Smooth muscle cell (in vitro differentiated cells): Measurements from ENCODE around the gene MOSMO. TPM values are rescaled to one million over a fixed set of nuclear protein-coding genes. Genes with fewer than 3 reads are reported as not detected.

ENCODE experiments used
- DNase-seq: peaks from one replicate; lab custom pipeline; 2025; ENCODE audit not compliant: unreplicated experiment; lab: John Stamatoyannopoulos, UW
- H2AFZ ChIP-seq: fragments of 200-600 bp; sonication (generic); 2 replicates; pipeline ENCODE4 v1.6.0; 2016; ENCODE audit warnings: antibody characterized with exemption, low read depth, mild to moderate bottlenecking
- H3F3A ChIP-seq: fragments of 200-600 bp; sonication (generic); 2 replicates; pipeline ENCODE4 v1.6.0; 2017; ENCODE audit warnings: antibody characterized with exemption, low read depth
- H3K27ac ChIP-seq: fragments of 200-600 bp; sonication (generic); 2 replicates; pipeline ENCODE4 v1.5.1; 2016; ENCODE audit warnings: low read depth, mild to moderate bottlenecking
- H3K27me3 ChIP-seq: fragments of 200-600 bp; sonication (generic); 2 replicates; pipeline ENCODE4 v1.6.1; 2016; ENCODE audit warnings: low read depth, mild to moderate bottlenecking
- H3K36me3 ChIP-seq: fragments of 200-600 bp; sonication (generic); 2 replicates; pipeline ENCODE4 v1.5.1; 2016; ENCODE audit warnings: low read depth
- H3K4me1 ChIP-seq: fragments of 200-600 bp; sonication (generic); 2 replicates; pipeline ENCODE4 v1.5.1; 2016; ENCODE audit warnings: low read depth
- H3K4me2 ChIP-seq: fragments of 200-600 bp; sonication (generic); 2 replicates; pipeline ENCODE4 v1.6.0; 2016; ENCODE audit warnings: mild to moderate bottlenecking
- H3K4me3 ChIP-seq: fragments of 200-600 bp; sonication (generic); 2 replicates; pipeline ENCODE4 v1.5.1; 2016; ENCODE audit warnings: mild to moderate bottlenecking
- H3K79me2 ChIP-seq: fragments of 200-600 bp; sonication (generic); 2 replicates; pipeline ENCODE4 v1.6.0; 2016; ENCODE audit warnings: low read depth, mild to moderate bottlenecking
- H3K9ac ChIP-seq: fragments of 200-600 bp; sonication (generic); 2 replicates; pipeline ENCODE4 v1.6.0; 2016; ENCODE audit warnings: low read depth
- H3K9me3 ChIP-seq: fragments of 200-600 bp; sonication (generic); replicated peaks from 2 replicates; pipeline ENCODE4 v1.5.1; 2016; ENCODE audit warnings: low read depth
- H4K20me1 ChIP-seq: fragments of 200-600 bp; sonication (generic); 2 replicates; pipeline ENCODE4 v1.6.0; 2016; ENCODE audit warnings: low read depth
- CTCF ChIP-seq: fragments of 200-600 bp; sonication (generic); IDR thresholded peaks from 2 replicates; pipeline ENCODE4 v1.5.1; 2017; ENCODE audit warnings: borderline replicate concordance, mild to moderate bottlenecking, antibody characterized with exemption; ENCODE audit not compliant: insufficient read depth, poor library complexity, severe bottlenecking
- WGBS: methylation state at CpG from one replicate; pipeline ENCODE4 v1.1.7; 2016; ENCODE audit warnings: low lambda C conversion rate; 5-methylcytosine and 5-hydroxymethylcytosine counted together
- polyA plus RNA-seq: library from polyadenylated mRNA; unstranded; fragments of >200 nt; fragmentation: Nextera tagmentation; extraction: Ambion mirVana; gene quantifications from 2 replicates; pipeline ENCODE4 v1.2.1, GENCODE V29; 2016
- total RNA-seq: library from RNA; depleted of rRNA; stranded (reverse); fragments of >200 nt; gene quantifications from 2 replicates; pipeline ENCODE4 v1.2.3, GENCODE V29; 2014

The MOSMO gene
- total and polyA plus RNA-seq, 2 experiments from 2014 or later, result 2.8 to 18.6 TPM

- Histone ChIP-seq H3F3A (no peaks in the 10 kb centered on the region), H3K27me3 (no peaks in the 10 kb centered on the region), H3K9me3 (no peaks in the 10 kb centered on the region), H4K20me1 (peaks cover 49% of the 10 kb centered on the region), H3K9ac (no peak overlapping the region), H3K4me1 (no peaks in the 10 kb centered on the region), H3K36me3 (no peaks in the 10 kb centered on the region), H3K4me3 (no peak overlapping the region), H2AFZ (no peak overlapping the region), H3K79me2 (peaks cover 5% of the 10 kb centered on the region), H3K4me2 (no peak overlapping the region), H3K27ac (no peak overlapping the region)
- 94% methylated on average over 1 of the region's 1 CpG for WGBS
- no peak for DNase-seq
- TF ChIP-seq CTCF, result no peak
Measured at GRCh38 chr16:22075776-22076175, 67.9 kb downstream of the MOSMO start.

- H3K4me2 ChIP-seq, result no peak overlapping the region
- H3K4me1 ChIP-seq, result no peaks in the 10 kb centered on the region
- H2AFZ ChIP-seq, result no peak overlapping the region
- no peak overlapping the region for H3K4me3 ChIP-seq
- H3K79me2 ChIP-seq, result peaks cover 5% of the 10 kb centered on the region
- H3F3A ChIP-seq, result no peaks in the 10 kb centered on the region
- no peak overlapping the region for H3K27ac ChIP-seq
- H4K20me1 ChIP-seq, result peaks cover 42% of the 10 kb centered on the region
- H3K9ac ChIP-seq, result no peak overlapping the region
- 30% methylated on average over 8 of the region's 8 CpGs for WGBS
- no peaks in the 10 kb centered on the region for H3K27me3 ChIP-seq
- DNase-seq, result peak; percentile 7
- H3K36me3 ChIP-seq, result no peaks in the 10 kb centered on the region
- peak; percentile 89 for TF ChIP-seq CTCF
- no peaks in the 10 kb centered on the region for H3K9me3 ChIP-seq
Measured at GRCh38 chr16:22077700-22078313, 69.9 kb downstream of the MOSMO start.

GRCh38 chr16:22078656-22079055 lies 70.7 kb downstream of the MOSMO start:
- 91% methylated on average over 1 of the region's 1 CpG for WGBS
- H3F3A ChIP-seq, result no peaks in the 10 kb centered on the region
- H3K27me3 ChIP-seq, result no peaks in the 10 kb centered on the region
- H3K9me3 ChIP-seq, result no peaks in the 10 kb centered on the region
- H3K36me3 ChIP-seq, result no peaks in the 10 kb centered on the region
- no peak overlapping the region for H3K4me2 ChIP-seq
- no peak overlapping the region for H2AFZ ChIP-seq
- no peak overlapping the region for H3K4me3 ChIP-seq
- H3K4me1 ChIP-seq, result no peaks in the 10 kb centered on the region
- H3K27ac ChIP-seq, result no peak overlapping the region
- DNase-seq, result no peak
- no peaks in the 10 kb centered on the region for H3K79me2 ChIP-seq
- peaks cover 33% of the 10 kb centered on the region for H4K20me1 ChIP-seq
- H3K9ac ChIP-seq, result no peak overlapping the region
- no peak for TF ChIP-seq CTCF

GRCh38 chr16:22081050-22081449 lies 73.1 kb downstream of the MOSMO start:
- WGBS, result 93% methylated on average over 3 of the region's 3 CpGs
- no peak overlapping the region for H2AFZ ChIP-seq
- no peaks in the 10 kb centered on the region for H3K79me2 ChIP-seq
- no peaks in the 10 kb centered on the region for H3K27me3 ChIP-seq
- H3K4me2 ChIP-seq, result no peak overlapping the region
- no peaks in the 10 kb centered on the region for H3K4me1 ChIP-seq
- H3K9me3 ChIP-seq, result no peaks in the 10 kb centered on the region
- no peak for TF ChIP-seq CTCF
- H3K36me3 ChIP-seq, result no peaks in the 10 kb centered on the region
- no peak overlapping the region for H3K4me3 ChIP-seq
- no peak overlapping the region for H3K27ac ChIP-seq
- no peaks in the 10 kb centered on the region for H3F3A ChIP-seq
- no peak for DNase-seq
- H3K9ac ChIP-seq, result no peak overlapping the region
- peaks cover 13% of the 10 kb centered on the region for H4K20me1 ChIP-seq
